ENCODE measurements around the gene EPHA10. TPM values are rescaled to one million over a fixed set of nuclear protein-coding genes. Genes with fewer than 3 reads are reported as not detected.

EPHA10 gene
- total RNA-seq, 1 donor from 2014 or later, result 0.13 TPM

DNA sequence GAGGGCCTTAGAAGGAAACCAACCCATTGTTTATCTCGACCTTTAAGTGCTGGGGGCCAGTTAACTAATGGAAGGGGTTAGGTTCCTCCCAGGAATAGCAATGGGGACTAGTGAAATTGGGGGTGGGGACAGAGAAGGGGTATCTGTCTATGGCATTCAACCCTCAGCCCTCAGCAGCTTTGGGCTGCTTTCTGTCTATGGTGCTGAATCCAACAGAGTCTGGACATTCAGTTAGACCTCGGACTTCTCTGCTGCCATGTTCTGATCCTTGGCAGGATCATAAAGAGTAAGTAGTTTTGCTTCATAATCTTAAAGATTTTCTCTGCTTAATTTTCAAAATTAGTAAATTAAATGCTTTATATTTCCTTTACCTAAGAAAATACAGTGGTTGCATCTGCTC lies 2.6 kb upstream of the EPHA10 start:
- Mint-ChIP-seq H3K4me1 (ENCODE audit: unreplicated experiment) (peaks cover 19% of the 10 kb centered on the region), H3K27me3 (ENCODE audit: unreplicated experiment) (peaks cover 28% of the 10 kb centered on the region), H3K9me3 (ENCODE audit: unreplicated experiment) (no peaks in the 10 kb centered on the region), H3K27ac (ENCODE audit: unreplicated experiment) (no peak overlapping the region), H3K36me3 (ENCODE audit: low read depth, unreplicated experiment) (peaks cover 4% of the 10 kb centered on the region), H3K4me3 (ENCODE audit: unreplicated experiment) (no peak overlapping the region)
- no peak for DNase-seq (ENCODE audit: low spot score)
- TF ChIP-seq, protein P1, sequence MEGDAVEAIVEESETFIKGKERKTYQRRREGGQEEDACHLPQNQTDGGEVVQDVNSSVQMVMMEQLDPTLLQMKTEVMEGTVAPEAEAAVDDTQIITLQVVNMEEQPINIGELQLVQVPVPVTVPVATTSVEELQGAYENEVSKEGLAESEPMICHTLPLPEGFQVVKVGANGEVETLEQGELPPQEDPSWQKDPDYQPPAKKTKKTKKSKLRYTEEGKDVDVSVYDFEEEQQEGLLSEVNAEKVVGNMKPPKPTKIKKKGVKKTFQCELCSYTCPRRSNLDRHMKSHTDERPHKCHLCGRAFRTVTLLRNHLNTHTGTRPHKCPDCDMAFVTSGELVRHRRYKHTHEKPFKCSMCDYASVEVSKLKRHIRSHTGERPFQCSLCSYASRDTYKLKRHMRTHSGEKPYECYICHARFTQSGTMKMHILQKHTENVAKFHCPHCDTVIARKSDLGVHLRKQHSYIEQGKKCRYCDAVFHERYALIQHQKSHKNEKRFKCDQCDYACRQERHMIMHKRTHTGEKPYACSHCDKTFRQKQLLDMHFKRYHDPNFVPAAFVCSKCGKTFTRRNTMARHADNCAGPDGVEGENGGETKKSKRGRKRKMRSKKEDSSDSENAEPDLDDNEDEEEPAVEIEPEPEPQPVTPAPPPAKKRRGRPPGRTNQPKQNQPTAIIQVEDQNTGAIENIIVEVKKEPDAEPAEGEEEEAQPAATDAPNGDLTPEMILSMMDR (IDR thresholded peaks at IDR 0.05; ENCODE audit: unreplicated experiment), result no peak

DNA sequence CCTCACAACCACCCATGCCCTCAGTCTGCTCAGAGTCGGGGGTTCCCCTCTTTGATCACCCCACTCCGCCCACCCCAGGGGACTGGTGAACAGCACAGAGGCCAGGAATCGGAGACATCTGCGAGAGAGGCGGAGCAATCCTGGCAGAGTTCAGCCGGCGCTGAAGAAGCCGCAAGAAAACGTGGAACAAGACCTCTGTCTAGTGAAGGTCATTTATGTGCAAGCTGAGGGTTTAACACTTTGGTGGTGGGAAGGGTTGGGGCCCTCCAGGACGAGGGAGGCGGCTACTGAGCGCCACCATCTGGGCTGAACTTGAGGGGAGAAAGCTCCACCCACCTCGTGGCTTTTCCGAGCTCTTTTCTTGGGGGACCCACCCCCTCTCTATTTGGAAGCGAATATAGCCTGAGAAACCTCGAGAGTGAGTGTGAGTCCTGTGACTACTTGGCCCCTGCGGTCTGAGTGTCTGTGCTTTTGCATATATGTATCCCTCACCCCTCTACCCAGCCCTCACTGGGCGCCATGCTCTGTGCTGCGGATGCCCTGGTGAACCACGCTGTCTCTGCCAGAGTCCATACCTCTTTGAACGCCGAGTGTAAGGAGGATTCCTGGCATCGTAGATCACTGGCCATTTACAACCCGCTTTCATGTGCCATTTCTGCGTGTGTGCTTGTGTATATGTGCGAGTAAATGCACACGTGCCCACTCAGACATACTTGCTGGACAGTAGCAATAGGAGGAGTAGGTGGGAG lies 1.2 kb upstream of the EPHA10 start:
- H3K4me1 Mint-ChIP-seq (ENCODE audit: unreplicated experiment), result peaks cover 19% of the 10 kb centered on the region
- H3K27me3 Mint-ChIP-seq (ENCODE audit: unreplicated experiment), result peaks cover 31% of the 10 kb centered on the region
- no peak overlapping the region for H3K27ac Mint-ChIP-seq (ENCODE audit: unreplicated experiment)
- peaks cover 4% of the 10 kb centered on the region for H3K36me3 Mint-ChIP-seq (ENCODE audit: low read depth, unreplicated experiment)
- no peak overlapping the region for H3K4me3 Mint-ChIP-seq (ENCODE audit: unreplicated experiment)
- H3K9me3 Mint-ChIP-seq (ENCODE audit: unreplicated experiment), result no peaks in the 10 kb centered on the region
- TF ChIP-seq, protein P1 (IDR thresholded peaks at IDR 0.05; ENCODE audit: unreplicated experiment), result no peak
- no peak for DNase-seq (ENCODE audit: low spot score)

DNA sequence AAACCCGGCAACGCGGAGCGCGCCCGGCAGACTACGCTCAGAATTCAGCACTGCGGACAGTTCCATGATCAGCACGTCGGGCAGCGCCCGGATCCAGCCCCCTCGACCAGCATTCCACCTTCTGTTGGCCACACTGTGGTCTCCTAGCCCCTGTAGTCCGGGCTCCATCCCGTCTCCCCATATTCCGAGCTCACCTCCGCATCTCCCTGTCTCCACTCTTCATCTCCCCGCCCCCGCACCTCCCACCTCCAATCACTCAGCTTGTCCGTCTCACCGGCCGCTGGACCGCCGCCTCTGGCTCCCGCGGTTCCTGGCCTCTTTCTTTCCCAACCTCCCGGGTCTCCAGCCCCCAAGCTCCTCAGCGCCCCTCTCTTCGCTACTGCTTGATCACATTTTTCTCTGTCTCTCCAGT lies 500 bp downstream of the EPHA10 start:
- peaks cover 33% of the 10 kb centered on the region for H3K27me3 Mint-ChIP-seq (ENCODE audit: unreplicated experiment)
- H3K4me1 Mint-ChIP-seq (ENCODE audit: unreplicated experiment), result peaks cover 19% of the 10 kb centered on the region
- H3K27ac Mint-ChIP-seq (ENCODE audit: unreplicated experiment), result no peak overlapping the region
- DNase-seq (ENCODE audit: low spot score), result peak; percentile 84
- H3K4me3 Mint-ChIP-seq (ENCODE audit: unreplicated experiment), result no peak overlapping the region
- TF ChIP-seq, protein P1 (IDR thresholded peaks at IDR 0.05; ENCODE audit: unreplicated experiment), result no peak
- peaks cover 4% of the 10 kb centered on the region for H3K36me3 Mint-ChIP-seq (ENCODE audit: low read depth, unreplicated experiment)
- no peaks in the 10 kb centered on the region for H3K9me3 Mint-ChIP-seq (ENCODE audit: unreplicated experiment)

DNA sequence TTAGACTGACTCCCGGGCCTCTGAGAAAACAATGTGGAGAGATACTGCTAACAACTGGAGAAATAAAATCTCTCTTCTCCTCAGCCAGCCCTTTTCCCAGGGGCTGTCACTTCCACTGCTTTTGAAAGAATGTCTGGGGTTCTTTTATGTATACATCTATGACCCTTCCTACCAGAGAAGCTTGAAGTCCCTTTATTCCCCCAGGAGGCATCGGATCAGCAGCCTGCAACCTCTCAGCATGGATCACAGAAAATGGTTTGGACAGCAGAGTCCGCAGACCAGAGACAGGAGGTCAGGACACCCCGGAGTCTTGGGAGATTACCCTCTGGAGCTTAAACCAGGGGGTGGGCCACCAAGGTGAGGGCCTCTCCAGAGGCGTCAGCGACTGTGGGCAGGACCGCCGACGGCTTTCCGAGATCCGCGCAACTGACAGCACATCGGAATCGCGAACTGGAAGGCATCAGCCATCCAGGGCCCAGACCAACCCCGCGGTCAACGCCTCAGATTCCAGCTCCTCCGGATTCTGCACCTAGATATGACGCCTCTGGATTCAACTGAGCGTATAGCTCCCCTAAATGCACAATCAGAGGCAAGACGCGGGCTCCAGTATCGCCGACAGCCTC lies 1.0 kb downstream of the EPHA10 start:
- Mint-ChIP-seq H3K27ac (ENCODE audit: unreplicated experiment) (no peak overlapping the region), H3K27me3 (ENCODE audit: unreplicated experiment) (peaks cover 33% of the 10 kb centered on the region), H3K4me1 (ENCODE audit: unreplicated experiment) (peaks cover 19% of the 10 kb centered on the region), H3K4me3 (ENCODE audit: unreplicated experiment) (no peak overlapping the region), H3K36me3 (ENCODE audit: low read depth, unreplicated experiment) (peaks cover 4% of the 10 kb centered on the region), H3K9me3 (ENCODE audit: unreplicated experiment) (no peaks in the 10 kb centered on the region)
- no peak for DNase-seq (ENCODE audit: low spot score)
- TF ChIP-seq, protein P1 (IDR thresholded peaks at IDR 0.05; ENCODE audit: unreplicated experiment), result no peak

DNA sequence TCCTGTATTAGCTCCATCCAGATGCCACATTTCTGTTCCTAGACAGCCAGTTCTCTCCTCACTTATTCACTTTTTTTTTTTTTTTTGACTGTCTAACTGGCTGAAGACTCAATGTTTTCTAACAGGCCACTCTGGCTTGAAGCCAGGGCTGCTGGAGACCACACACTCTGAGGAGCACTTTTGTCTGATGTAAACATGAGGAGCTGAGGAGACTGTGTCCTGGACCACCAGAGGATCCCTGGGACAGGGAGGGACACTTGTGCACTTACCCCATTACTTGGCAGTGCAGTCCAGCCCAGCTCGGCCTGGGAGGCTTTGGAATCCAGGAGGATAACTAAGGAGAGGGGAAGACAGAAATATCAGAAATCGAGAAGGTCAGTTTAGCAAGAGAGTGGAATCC lies 2.4 kb downstream of the EPHA10 start:
- Mint-ChIP-seq H3K27me3 (ENCODE audit: unreplicated experiment) (peaks cover 33% of the 10 kb centered on the region), H3K4me1 (ENCODE audit: unreplicated experiment) (peaks cover 19% of the 10 kb centered on the region), H3K27ac (ENCODE audit: unreplicated experiment) (no peak overlapping the region), H3K36me3 (ENCODE audit: low read depth, unreplicated experiment) (peaks cover 4% of the 10 kb centered on the region), H3K4me3 (ENCODE audit: unreplicated experiment) (no peak overlapping the region), H3K9me3 (ENCODE audit: unreplicated experiment) (no peaks in the 10 kb centered on the region)
- TF ChIP-seq, protein P1 (IDR thresholded peaks at IDR 0.05; ENCODE audit: unreplicated experiment), result no peak
- no peak for DNase-seq (ENCODE audit: low spot score)
